ENCODE measurements around the gene DGUOK.
"Not testable (repeated sequence)": the region's sequence is repeated elsewhere in the genome, so short reads cannot be mapped to it uniquely, and the experiment has no call there.

Gene DGUOK

GRCh38 chr2:73902284-73902683 is 24.4 kb upstream of the DGUOK start:
- no peak for DNase-seq

GRCh38 chr2:73903313-73903712 is 23.4 kb upstream of the DGUOK start:
- DNase-seq, result no peak

- not testable (repeated sequence) for DNase-seq
Observed at GRCh38 chr2:73903949-73904613, 22.6 kb upstream of the DGUOK start.

- DNase-seq, result no peak
Observed at GRCh38 chr2:73904952-73905351, 21.7 kb upstream of the DGUOK start.

- no peak for DNase-seq
Observed at GRCh38 chr2:73906847-73907505, 19.7 kb upstream of the DGUOK start.

- no peak for DNase-seq
Observed at GRCh38 chr2:73907840-73908452, 18.7 kb upstream of the DGUOK start.

GRCh38 chr2:73908689-73909652 is 17.7 kb upstream of the DGUOK start:
- no peak for DNase-seq

GRCh38 chr2:73910873-73911547 is 15.7 kb upstream of the DGUOK start:
- DNase-seq, result no peak

- no peak for DNase-seq
Observed at GRCh38 chr2:73911548-73912208, 15.0 kb upstream of the DGUOK start.

- no peak for DNase-seq
Observed at GRCh38 chr2:73913414-73914054, 13.1 kb upstream of the DGUOK start.

GRCh38 chr2:73914667-73915066 is 12.0 kb upstream of the DGUOK start:
- no peak for DNase-seq

GRCh38 chr2:73915437-73915993 is 11.2 kb upstream of the DGUOK start:
- no peak for DNase-seq

GRCh38 chr2:73916666-73917065 is 10.0 kb upstream of the DGUOK start:
- no peak for DNase-seq

GRCh38 chr2:73917296-73917695 is 9.4 kb upstream of the DGUOK start:
- no peak for DNase-seq

GRCh38 chr2:73917696-73918207 is 8.9 kb upstream of the DGUOK start:
- DNase-seq, result no peak

GRCh38 chr2:73918856-73919255 is 7.8 kb upstream of the DGUOK start:
- no peak for DNase-seq

GRCh38 chr2:73919596-73920228 is 7.0 kb upstream of the DGUOK start:
- DNase-seq, result no peak

- no peak for DNase-seq
Observed at GRCh38 chr2:73920577-73921545, 5.8 kb upstream of the DGUOK start.

- no peak for DNase-seq
Observed at GRCh38 chr2:73921581-73921980, 5.1 kb upstream of the DGUOK start.

All from NCI-H1105 (cell line).